COLO668 (cell line): ENCODE measurements around the gene MPHOSPH9.

Experiments used
- DNase-seq: peaks from one replicate; lab custom pipeline; 2025; ENCODE audit not compliant: unreplicated experiment; lab: John Stamatoyannopoulos, UW

MPHOSPH9 gene

GRCh38 chr12:123150744-123151456 is 82.0 kb downstream of the MPHOSPH9 start, which contains the start of gene PITPNM2:
Gene PITPNM2, minus strand, starts transcription at chr12:123151090. Its CDS starts 116,500 bp downstream, at chr12:123034590.
- DNase-seq: peak; percentile 92

DNA sequence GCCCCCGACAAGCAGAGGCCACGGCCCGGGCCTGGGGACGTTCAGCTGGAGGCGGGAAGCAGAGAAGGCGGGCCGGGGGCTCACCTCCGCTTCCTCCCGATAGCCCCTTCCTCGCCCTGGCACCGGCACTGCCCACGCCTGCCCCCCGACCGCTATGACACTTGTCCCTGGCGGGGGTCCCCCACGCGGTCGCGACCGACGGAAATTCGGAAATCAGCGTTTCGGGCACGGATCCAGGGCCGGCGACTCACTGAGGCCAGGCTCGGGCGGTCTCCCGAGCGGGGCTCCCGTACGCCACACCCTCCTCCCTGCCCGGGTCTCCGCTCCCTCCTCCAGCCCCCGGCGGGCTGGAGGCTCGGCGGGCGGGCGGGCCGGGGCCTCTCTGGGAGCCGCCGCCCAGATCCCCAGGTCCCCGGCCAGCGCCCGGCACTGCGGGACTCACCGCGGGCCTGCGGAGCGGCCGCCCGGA is 82.6 kb downstream of the MPHOSPH9 start:
- no peak for DNase-seq

GRCh38 chr12:123149501-123150274 is 83.3 kb downstream of the MPHOSPH9 start:
- DNase-seq: no peak

DNA sequence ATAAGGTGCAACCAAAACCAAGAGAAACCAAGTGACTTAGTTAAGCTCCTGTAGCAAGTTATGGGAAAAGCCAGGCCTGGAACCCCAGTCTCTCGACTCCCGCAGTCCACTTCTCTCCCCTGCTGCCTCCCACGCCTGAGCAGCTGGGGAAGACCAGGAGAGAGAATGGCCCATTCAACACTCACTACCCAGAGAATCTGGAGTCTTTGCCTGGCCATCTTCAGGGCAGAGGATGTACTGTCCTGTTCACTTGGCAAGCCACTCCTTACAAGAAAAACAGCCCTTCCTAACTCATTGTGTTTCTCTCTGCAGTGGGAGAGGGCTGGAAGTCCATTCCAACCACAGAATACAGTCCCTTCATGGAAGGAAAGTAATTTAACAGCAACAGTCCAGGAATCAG is 83.9 kb downstream of the MPHOSPH9 start:
- no peak for DNase-seq

DNA sequence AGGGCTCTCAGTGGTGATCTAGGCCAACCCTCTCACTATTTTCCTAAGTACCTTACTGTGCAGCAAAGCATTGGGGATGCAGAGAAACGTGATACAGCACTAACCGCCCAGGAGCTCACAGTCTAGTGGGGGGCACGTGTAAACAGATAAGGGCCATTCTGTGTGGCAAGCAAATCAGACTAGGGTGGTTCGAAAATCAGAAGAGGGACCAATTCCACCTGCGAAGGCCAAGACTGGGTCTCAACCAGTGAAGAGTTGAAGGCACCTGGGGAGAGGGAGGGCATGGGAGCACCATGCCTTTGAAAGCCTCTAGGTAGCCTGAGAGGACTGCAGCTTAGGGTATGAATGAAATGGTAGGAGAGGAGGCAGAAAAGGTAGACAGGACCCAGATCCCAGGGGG is 84.3 kb downstream of the MPHOSPH9 start:
- DNase-seq: no peak

- no peak for DNase-seq
Observed at GRCh38 chr12:123148223-123148622, 84.7 kb downstream of the MPHOSPH9 start.

- DNase-seq: no peak
Observed at GRCh38 chr12:123145211-123145610, 87.7 kb downstream of the MPHOSPH9 start.

- no peak for DNase-seq
Observed at GRCh38 chr12:123143736-123144461, 89.0 kb downstream of the MPHOSPH9 start.

DNA sequence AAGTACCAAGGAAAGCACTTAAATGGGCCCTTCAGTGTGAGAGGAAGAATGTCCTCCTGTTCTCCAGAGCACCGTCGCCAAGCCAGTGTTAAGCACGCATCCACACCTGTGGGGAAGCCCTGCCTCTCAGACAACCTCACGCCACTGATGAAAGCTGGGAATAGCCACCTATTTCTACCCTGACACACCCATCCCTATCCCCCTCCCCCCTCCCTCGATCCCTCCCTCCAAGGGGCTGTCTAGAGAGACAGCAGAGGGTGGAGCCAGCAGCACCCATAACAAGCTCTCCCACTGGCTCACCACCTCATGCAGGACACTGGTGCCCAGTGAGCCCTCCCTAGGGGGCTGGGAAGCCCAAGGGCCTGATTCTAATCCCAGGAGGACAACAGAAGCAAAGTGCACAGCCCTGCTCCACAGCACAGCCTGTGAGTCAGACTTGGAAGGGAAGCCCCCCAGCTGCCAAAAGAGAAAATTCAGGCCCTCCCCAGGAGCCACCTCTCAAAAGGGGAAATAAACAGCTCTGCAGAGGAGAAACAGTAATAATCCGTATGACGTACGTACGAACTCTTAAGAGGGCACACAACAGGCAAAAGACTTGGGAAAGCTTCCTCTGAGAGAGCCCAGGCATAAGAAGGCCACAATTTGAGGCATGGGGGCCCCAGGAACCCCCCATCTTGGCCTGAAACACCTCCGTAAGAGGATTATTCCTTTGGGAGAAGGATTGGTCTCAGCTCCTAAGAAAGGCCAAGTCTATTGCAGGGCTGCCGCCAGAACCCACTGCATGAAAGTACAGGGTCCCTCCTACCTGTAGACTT is 89.8 kb downstream of the MPHOSPH9 start:
- no peak for DNase-seq

GRCh38 chr12:123142518-123142840 is 90.5 kb downstream of the MPHOSPH9 start:
- DNase-seq: no peak

- DNase-seq: no peak
Observed at GRCh38 chr12:123141615-123142517, 91.1 kb downstream of the MPHOSPH9 start.

DNA sequence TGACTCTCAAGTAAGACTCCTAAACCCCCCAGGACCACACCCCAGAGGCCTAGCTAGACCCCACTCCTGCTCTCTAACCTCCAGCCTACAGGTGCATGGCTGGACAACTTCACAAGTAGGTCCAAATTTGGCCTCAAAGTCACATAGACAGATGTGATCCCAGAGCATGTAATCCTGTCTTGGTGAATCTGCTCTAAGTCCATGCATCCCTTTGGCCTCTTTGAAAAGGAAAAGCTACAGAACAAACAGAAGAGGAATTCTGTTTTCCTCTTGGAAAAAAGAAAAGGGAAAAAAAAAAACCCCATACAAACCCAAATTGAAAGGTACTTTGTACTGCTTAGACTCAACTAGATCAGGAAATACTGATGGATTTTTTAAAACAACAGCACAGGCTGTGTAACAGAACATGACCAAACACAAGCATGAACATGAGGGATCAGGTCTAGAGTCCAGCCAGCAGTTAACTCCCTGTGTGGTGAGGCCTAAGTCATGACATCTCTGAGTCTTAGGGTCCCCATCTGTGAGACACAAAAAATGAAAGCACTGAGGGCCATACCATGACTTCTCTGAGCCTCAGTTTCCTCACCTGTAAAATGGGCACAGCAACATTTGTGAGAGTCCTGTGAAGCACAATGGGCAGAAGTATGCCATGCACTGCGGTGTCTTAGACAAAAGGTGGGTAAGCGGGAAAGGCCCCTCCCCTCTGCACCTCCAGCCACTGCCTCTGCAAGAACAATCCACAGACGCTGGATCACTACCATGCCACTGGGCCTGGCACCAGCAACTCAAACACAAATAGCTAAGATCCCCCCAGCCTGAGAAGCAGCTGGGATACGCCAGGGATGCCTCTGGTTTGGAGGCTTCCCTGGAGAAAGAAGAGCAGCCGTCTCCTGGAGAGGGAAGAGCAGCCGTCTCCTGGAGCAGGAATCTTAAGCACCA is 92.0 kb downstream of the MPHOSPH9 start:
- DNase-seq: no peak

DNA sequence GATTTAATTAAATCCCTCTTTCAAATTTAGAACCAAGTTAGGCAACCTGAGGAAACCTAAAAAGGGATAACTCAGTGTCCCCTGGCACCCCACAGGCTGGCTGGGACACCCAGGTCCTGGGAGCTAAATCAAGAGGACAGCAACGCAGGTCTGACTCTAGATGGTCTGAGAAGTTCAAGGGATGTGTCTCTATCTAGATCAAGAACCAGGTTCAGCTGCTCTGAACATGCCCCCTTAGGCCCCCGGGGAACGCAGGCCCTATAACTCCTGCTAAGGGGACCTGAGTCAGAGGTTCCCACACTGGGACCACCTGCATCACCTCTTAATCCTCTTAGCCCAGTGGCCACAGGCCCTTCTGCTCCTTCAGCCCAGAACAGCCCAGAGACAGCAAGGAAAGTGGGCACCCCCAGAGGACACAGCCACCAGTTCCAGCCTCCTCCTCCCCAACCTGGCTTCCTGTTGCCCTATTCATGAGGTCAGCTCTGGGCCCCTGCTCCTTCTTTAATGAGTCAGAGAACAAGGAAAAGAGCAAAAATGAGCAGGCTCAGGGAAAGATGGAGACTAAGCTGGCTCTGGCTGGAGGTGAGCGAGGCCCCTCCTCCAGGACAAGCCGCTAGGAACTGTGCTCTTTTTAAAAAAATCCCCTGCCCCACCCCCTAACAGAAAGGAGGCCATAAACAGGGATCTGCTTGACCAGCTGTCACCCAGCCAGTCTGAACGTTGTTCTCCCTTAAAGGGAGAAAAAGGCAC is 92.8 kb downstream of the MPHOSPH9 start:
- DNase-seq: peak; percentile 32

DNA sequence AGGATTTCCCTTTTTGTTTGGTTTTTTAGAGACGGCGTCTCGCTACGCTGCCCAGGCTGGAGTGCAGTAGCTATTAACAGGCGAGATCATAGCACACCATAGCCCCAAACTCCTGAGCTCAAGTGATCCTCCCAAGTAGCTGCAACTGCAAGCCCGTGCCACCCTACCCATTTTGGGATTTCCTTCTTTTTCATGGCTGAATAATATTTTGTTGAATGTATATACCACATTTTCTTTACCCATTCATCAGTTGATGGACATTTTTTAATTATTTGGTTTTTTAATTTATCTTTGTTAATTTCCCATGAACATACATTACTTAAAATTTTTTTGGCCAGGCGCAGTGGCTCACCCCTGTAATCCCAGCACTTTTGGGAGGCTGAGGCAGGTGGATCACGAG is 97.3 kb downstream of the MPHOSPH9 start:
- DNase-seq: no peak

GRCh38 chr12:123134826-123135225 is 98.1 kb downstream of the MPHOSPH9 start:
- DNase-seq: no peak

DNA sequence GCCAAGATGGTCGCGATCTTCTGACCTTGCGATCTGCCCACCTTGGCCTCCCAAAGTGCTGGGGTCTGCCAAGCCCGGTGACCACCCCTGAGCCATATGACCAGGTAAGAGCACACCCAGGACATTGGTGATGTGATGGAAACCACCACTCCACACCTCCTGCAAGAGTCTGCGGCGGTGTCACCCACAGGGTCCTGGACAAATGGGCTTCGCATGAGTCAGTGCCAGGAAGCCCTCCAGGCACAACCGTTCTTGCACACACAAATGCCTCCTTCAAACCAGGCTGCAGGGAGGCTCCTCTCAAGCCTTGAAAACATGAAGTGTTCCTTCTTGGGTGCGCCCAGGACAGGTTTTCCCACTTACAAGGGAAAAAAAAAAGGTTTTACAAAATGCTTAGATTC is 98.7 kb downstream of the MPHOSPH9 start:
- no peak for DNase-seq

DNA sequence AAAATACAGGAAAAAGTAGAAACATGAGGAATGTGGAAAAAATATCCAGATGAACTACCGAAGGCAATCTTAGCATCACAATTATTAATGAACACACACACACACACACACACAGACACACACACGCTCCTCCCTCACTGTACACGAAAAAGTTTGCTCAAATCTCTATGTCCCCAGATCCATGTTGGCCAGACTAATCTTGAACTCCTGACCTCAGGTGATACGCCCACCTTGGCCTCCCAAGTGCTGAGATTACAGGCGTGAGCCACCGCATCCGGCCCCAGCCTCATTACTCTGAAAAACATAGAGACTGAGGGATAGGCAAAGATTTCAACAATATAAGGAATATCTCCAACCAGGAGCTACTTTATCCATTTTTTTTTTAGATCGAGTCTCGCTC is 99.2 kb downstream of the MPHOSPH9 start:
- no peak for DNase-seq

GRCh38 chr12:123132951-123133619 is 99.9 kb downstream of the MPHOSPH9 start:
- no peak for DNase-seq
